Omental fat pad (tissue), 4 donors: ENCODE data around the gene TRAPPC10. TPM values are rescaled to one million over a fixed set of nuclear protein-coding genes. Genes with fewer than 3 reads are reported as not detected.

Experiments used
- ATAC-seq: fragments of 150-250 bp; one replicate; pipeline ENCODE4 v1.9.1; 2016; ENCODE audit warnings: mild to moderate bottlenecking, moderate library complexity; ENCODE audit not compliant: low FRiP score
- DNase-seq: peaks from one replicate; pipeline ENCODE4 v3.0.0-alpha.2; 2019; ENCODE audit warnings: low spot score
- CTCF ChIP-seq, 3 donors: fragments of 450-650 bp; IDR thresholded peaks; one replicate each; pipeline ENCODE4 v1.5.1; 2016 to 2017; ENCODE audit warnings: antibody characterized with exemption in 3 of 3, mild to moderate bottlenecking in 3 of 3, moderate library complexity in 2 of 3
- total RNA-seq, 4 donors: library from RNA; depleted of rRNA; stranded (reverse); fragments of >200 nt; gene quantifications; one replicate each; pipeline ENCODE4 v1.1.0, GENCODE V29; 2016

The TRAPPC10 gene
- total RNA-seq, 4 donors from 2014 or later: 29.3 to 42.8 (median 36.6) TPM

DNA sequence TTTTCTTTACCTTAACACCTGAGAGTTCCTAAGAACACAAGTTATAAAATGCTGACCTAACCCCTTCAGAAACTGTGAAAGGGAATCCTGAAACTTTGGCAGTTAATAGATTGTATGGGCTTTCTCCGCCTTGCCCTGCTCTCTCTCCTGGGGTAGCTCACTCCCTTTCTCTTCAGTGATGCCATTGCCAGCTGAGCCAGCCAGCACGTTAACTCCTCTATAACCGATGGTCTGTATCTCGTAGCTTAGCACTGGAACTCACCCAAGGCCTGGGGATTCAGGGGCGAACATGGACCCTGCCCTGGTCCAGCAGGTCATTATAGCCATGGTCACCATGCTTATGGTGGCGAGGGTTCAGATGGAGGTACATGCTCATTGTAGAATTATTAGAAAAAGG lies 40.7 kb downstream of the TRAPPC10 start:
- TF ChIP-seq CTCF (IDR thresholded peaks at IDR 0.05): no peak

DNA sequence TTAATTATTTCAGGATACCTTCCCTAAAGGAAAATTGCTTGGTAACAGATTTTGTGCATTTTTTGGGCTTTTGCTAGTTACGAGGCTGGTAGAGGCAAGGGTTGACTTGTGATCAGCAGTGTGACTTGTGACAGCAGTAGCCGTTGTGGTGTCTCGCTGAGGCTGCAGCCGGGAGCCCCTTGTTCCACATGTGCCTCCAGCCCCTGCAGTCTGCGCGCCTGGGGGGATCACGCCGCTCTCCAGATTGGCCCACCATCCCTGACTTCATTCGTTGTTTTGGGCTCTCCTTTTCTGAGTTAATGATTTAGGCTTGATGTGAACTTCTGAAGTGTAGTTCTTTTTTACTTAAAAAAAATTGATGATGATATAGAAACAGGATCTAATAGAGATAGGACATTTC lies 41.5 kb downstream of the TRAPPC10 start:
- ATAC-seq: no peak
- TF ChIP-seq CTCF (IDR thresholded peaks at IDR 0.05): no peak
- no peak for DNase-seq

More for the DNA sequence above, 40.7 kb downstream of the TRAPPC10 start:
- DNase-seq: no peak
- no peak for ATAC-seq

DNA sequence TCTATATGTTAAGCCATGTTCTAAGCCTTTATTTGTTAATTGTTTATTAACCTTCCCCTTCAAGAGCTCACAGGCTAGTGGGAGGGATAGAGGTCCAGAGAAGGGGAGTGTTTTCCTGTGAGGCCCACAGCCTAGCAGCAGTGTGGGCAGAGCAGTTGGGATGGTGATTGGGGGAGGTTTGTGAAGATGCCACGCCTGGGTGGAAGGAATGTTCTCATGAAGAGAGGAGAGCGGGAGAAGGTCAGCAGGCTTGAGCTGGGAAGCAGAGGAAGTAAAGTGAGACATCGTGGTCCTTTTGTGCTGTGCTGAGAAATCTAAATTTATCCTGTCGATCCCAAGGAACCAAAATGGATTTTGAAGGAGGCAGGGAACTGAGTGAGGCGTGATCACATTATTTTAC lies 42.6 kb downstream of the TRAPPC10 start:
- ATAC-seq: peak; percentile 78
- DNase-seq: no peak
- TF ChIP-seq CTCF (IDR thresholded peaks at IDR 0.05): no peak

- ATAC-seq (no peak), DNase-seq (no peak)
- TF ChIP-seq CTCF (IDR thresholded peaks at IDR 0.05): no peak
These were observed 44.9 kb downstream of the TRAPPC10 start for GRCh38 chr21:44057055-44057454.

- no peak for ATAC-seq
- no peak for DNase-seq
- no peak for TF ChIP-seq CTCF (IDR thresholded peaks at IDR 0.05)
These were observed 46.0 kb downstream of the TRAPPC10 start for GRCh38 chr21:44057960-44058651.

DNA sequence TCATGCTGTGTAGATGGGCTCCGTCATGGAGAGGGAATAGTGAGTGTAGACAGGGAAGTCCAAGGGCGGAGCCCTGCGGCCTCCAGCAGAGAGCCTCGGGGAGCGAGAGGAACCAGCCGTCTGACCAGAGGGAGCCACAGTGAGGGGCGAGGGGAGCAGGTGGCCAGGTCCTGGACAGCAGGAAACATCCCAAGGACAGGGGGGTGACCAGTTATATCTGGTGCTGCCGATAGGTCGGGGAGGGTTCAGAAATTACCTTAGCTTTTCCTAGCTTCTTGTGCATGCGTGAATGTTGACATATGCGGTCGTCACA lies 46.5 kb downstream of the TRAPPC10 start:
- DNase-seq (no peak), ATAC-seq (no peak)

More for the DNA sequence above, 46.5 kb downstream of the TRAPPC10 start:
- no peak for TF ChIP-seq CTCF (IDR thresholded peaks at IDR 0.05)
